A549 treated with dexamethasone at 1 μM for 4 hours (cell line): ENCODE measurements around the gene ARR3. TPM values are rescaled to one million over a fixed set of nuclear protein-coding genes. Genes with fewer than 3 reads are reported as not detected.

Experiments
- total RNA-seq: library from RNA; stranded (reverse); fragments of 200-300 nt; extraction: Qiagen RNA extraction; gene quantifications from 5 replicates; pipeline ENCODE4 v1.2.3, GENCODE V29; 2022

Gene ARR3
- total RNA-seq = not detected in 5 replicates

GRCh38 chrX:70268034-70268433 lies at the start of gene ARR3:
ARR3 (plus strand) TSS chrX:70268334; CDS start chrX:70269386, 1,052 bp downstream.

DNA sequence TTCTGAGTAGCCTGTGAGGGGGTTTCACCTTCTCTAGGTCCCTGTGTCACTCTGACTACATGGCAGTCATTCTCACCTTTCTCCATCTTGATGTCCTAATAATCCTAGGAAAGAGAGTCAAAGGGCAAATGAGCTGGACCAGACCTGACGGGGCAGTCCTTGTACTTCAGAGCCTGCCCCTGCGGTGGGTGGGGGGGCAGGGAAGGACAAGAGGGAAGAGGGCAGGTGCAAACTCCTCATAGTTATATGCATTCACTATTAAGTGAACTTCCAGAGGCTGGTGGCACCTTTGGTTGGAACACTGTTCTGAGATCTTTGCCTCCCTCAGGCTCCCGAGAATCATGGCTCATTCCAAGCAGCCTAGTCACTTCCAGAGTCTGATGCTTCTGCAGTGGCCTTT lies 33.8 kb upstream of the ARR3 start, which contains the start of gene AWAT1:
Gene AWAT1, plus strand, starts transcription at position 301 of the 400 bp plus-strand sequence. Its CDS starts 41 bp downstream, at position 342.

GRCh38 chrX:70260104-70260503 lies 8.0 kb upstream of the ARR3 start, which contains the start of gene P2RY4:
P2RY4 (minus strand) TSS chrX:70260204; CDS start chrX:70259624, 580 bp downstream.

GRCh38 chrX:70281951-70282350 lies 13.8 kb downstream of the ARR3 start, which contains the start of gene RAB41:
RAB41 (plus strand) TSS chrX:70282172; CDS start chrX:70282218, 46 bp downstream.

DNA sequence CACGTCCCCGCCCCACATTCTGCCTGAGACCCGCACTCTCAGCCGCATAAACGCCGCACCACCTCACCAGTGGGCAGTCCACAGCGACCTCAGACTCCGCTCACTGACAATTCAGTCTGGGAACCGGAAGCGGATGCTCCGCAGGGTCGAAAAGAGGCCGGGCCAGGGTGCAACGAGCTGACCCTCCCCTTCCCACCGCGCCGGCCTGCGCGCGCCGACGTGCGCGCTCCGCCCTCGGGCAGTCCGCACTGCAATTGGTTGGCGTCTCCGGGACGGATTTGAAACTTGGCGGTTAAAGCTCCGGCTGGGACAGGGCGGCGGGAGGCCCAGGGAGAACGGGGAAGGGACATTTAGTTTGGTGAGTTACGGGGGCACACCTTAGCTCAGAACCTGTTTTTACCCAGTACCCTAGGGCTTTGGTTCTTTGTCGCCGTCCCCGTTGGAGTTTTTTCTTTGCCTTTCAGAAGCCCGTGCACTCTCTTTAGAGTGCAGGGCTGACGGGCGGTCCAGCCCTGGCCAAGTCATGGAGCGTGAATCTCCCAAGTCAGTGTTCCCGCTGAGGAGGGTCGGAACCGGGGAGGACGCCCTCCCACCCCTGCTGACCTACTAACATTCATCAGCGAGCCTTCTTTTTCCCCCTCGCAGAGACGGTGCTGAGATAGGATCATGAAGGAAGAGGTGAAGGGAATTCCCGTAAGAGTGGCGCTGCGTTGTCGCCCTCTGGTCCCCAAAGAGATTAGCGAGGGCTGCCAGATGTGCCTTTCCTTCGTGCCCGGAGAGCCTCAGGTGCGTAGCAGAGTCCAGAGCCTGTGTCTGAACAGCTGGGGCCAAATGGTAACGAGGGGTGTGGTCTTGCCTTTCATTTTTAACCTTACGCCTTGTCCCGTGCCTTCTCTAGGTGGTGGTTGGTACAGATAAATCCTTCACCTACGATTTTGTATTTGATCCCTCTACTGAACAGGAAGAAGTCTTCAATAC lies 21.9 kb downstream of the ARR3 start, which contains the start of the genes KIF4A and PDZD11:
Gene KIF4A, plus strand, starts transcription at position 312 of the 978 bp plus-strand sequence. Its CDS starts 355 bp downstream, at position 667.
Gene PDZD11, minus strand, starts transcription at position 135 of the 978 bp plus-strand sequence. CDS start 586 bp downstream, outside the sequence.

Other genes starting within 250 kb of the ARR3 start
- gene AWAT2, start 218.4 kb upstream of the ARR3 start, total RNA-seq = not detected in 5 replicates
- not detected in 5 replicates for gene OTUD6A, start 205.9 kb upstream of the ARR3 start, total RNA-seq
- 59.9 to 70.4 TPM (median 64.4 TPM) in 5 replicates for gene IGBP1, start 134.9 kb upstream of the ARR3 start, total RNA-seq
- gene DGAT2L6, start 90.9 kb upstream of the ARR3 start, total RNA-seq = not detected in 5 replicates
- not detected in 5 replicates for gene AWAT1, start 33.7 kb upstream of the ARR3 start, total RNA-seq
- not detected in 5 replicates for gene P2RY4, start 8.1 kb upstream of the ARR3 start, total RNA-seq
- not detected in 5 replicates for gene RAB41, start 13.8 kb downstream of the ARR3 start, total RNA-seq
- gene PDZD11, start 21.6 kb downstream of the ARR3 start, total RNA-seq = 87.1 to 110 TPM (median 90.8 TPM) in 5 replicates
- gene KIF4A, start 21.8 kb downstream of the ARR3 start, total RNA-seq = 23.8 to 29.9 TPM (median 27.9 TPM) in 5 replicates
- 0.03 to 0.11 TPM (median 0.07 TPM) in 5 replicates for gene GDPD2, start 155.0 kb downstream of the ARR3 start, total RNA-seq
- gene DLG3, start 176.5 kb downstream of the ARR3 start, total RNA-seq = 5.0 to 9.5 TPM (median 8.4 TPM) in 5 replicates